Spleen (tissue), 7 donors: ENCODE measurements around the gene MGAT5.

Experiments
- CTCF ChIP-seq, 11 experiments: fragments of 200-600 bp in 7 of 11; fragments of 450-650 bp in 4 of 11; sonication (generic) in 4 of 11; IDR thresholded peaks in 8 of 11; conservative IDR thresholded peaks in 3 of 11; 1 replicate in 7 of 11; 2 replicates in 4 of 11; pipeline versions ENCODE4 v1.4.0 to v1.8.0; 2016 to 2021; ENCODE audit warnings: antibody characterized with exemption in 11 of 11, inconsistent platforms in 4 of 11, mild to moderate bottlenecking in 1 of 11
- POLR2A ChIP-seq, 3 donors: fragments of 450-650 bp; IDR thresholded peaks; one replicate each; pipeline ENCODE4 v1.5.1; 2017; ENCODE audit warnings: antibody characterized with exemption in 3 of 3, mild to moderate bottlenecking in 1 of 3
- POLR2AphosphoS5 ChIP-seq, 3 donors: sonication (generic); formaldehyde crosslinking; IDR thresholded peaks; one replicate each; pipeline ENCODE4 v1.5.1; 2017; ENCODE audit warnings: antibody characterized with exemption in 3 of 3
- donor health status: DM: no; HTN: no; CAD: no; lungs with moderate emphysema.
- donor health status: DM: no; HTN: no; CAD: no.
- donor health status: DM: no; HTN: no; CAD: no.

DNA sequence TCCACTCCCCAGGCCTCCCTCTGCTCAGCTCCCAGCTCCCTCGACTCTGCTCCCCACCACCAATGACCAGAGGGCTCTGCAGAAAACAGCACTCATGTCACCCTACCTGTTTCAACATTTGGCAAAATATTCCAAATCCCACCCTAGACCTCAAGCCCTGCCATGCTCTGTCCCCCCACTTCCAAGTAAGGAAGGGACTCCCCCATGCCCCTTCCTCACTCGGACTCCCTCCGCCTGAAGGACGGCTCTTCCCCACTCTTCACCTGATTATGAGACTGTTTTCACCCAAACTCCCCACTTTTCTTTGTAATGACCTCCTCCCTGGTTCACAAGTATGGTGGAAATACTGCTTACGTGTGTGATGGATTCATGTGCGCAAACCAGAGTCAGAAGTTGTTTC, 208.4 kb downstream of the MGAT5 start:
- TF ChIP-seq POLR2AphosphoS5 (IDR thresholded peaks at IDR 0.05) (no peak), POLR2A (IDR thresholded peaks at IDR 0.05) (no peak), CTCF (IDR thresholded peaks at IDR 0.05 in 8 of 11, conservative IDR thresholded peaks at IDR 0.05 in 3 of 11) (no peak)
